Fibroblast of the aortic adventitia (primary cell): ENCODE measurements around the gene SYCE1L. TPM values are rescaled to one million over a fixed set of nuclear protein-coding genes. Genes with fewer than 3 reads are reported as not detected.
"Not testable (repeated sequence)": the region's sequence is repeated elsewhere in the genome, so short reads cannot be mapped to it uniquely, and the experiment has no call there.

Source experiments
- DNase-seq: peaks from one replicate; pipeline ENCODE4 v3.0.0-alpha.2; 2010; ENCODE audit warnings: low read depth
- H3K4me3 ChIP-seq: 2 replicates; pipeline ENCODE4 v1.5.1; 2011; ENCODE audit warnings: low read depth, mild to moderate bottlenecking, control low read depth, low read length, moderate library complexity
- total RNA-seq: library from RNA; depleted of rRNA; stranded (reverse); fragments of >200 nt; gene quantifications from 2 replicates; pipeline ENCODE4 v1.2.3, GENCODE V29; 2012; ENCODE audit warnings: low replicate concordance
- TF ChIP-seq, protein P1 (sequence below): IDR thresholded peaks from 2 replicates; pipeline ENCODE4 v1.5.1; 2011; ENCODE audit warnings: mild to moderate bottlenecking, low read length, control low read depth, inconsistent platforms; ENCODE audit not compliant: insufficient read depth

SYCE1L gene
- total RNA-seq, 1 donor, result 0.09 TPM

- TF ChIP-seq, protein P1, sequence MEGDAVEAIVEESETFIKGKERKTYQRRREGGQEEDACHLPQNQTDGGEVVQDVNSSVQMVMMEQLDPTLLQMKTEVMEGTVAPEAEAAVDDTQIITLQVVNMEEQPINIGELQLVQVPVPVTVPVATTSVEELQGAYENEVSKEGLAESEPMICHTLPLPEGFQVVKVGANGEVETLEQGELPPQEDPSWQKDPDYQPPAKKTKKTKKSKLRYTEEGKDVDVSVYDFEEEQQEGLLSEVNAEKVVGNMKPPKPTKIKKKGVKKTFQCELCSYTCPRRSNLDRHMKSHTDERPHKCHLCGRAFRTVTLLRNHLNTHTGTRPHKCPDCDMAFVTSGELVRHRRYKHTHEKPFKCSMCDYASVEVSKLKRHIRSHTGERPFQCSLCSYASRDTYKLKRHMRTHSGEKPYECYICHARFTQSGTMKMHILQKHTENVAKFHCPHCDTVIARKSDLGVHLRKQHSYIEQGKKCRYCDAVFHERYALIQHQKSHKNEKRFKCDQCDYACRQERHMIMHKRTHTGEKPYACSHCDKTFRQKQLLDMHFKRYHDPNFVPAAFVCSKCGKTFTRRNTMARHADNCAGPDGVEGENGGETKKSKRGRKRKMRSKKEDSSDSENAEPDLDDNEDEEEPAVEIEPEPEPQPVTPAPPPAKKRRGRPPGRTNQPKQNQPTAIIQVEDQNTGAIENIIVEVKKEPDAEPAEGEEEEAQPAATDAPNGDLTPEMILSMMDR, result peak; percentile 65
- no peak overlapping the region for H3K4me3 ChIP-seq
- peak; percentile 43 for DNase-seq
Measured at GRCh38 chr16:77169650-77170236, 29.5 kb upstream of the SYCE1L start.

- DNase-seq, result no peak
- H3K4me3 ChIP-seq, result no peak overlapping the region
- TF ChIP-seq, protein P1, result no peak
Measured at GRCh38 chr16:77170805-77171204, 28.4 kb upstream of the SYCE1L start.

DNA sequence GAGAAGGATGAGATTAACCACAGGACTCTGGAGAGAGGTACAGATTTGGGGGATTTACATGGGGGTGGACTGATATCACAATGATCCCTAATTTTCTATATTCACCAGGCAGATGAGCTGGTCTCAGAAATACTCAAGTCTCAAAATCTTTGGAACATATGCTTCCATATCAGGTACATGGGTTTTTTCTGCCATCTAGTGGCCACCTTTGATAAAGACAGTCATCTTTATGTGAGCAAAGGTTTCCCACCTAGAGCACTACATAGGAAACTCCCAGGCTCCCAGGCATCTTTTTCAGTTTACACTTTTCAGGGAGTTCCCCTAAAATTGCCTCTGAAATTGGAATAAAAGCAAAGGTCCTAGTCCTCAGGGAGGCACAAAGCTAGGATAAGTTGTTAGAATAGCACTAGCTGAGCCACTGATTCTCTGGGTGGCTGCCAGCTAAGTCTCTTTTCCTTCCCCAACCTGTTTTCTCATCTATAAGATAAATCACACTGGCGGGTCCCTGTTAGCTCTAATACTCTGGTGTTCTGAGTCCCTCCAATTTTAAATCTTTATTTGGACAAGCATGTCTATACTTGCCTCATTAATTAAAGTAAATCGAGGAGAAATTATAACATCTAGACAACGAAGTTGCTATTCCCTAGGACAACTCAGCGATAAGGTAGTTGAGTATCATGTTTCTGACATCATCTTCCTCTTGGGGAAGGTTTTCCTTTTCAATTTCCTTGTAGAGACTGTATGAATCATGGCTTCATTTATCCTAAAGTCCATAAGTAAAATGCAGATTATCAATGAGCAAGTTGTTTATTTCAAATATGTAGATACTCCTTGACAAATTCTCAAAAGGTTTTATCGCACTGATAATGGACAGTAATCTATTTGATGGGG, 27.2 kb upstream of the SYCE1L start:
- DNase-seq, result peak; percentile 76
- no peak overlapping the region for H3K4me3 ChIP-seq
- TF ChIP-seq, protein P1, result peak; percentile 65

GRCh38 chr16:77172951-77173350, 26.3 kb upstream of the SYCE1L start:
- TF ChIP-seq, protein P1, result no peak
- DNase-seq, result no peak
- H3K4me3 ChIP-seq, result no peak overlapping the region

GRCh38 chr16:77183137-77183536, 16.1 kb upstream of the SYCE1L start:
- TF ChIP-seq, protein P1, result no peak
- no peak overlapping the region for H3K4me3 ChIP-seq
- DNase-seq, result peak; percentile 26

- H3K4me3 ChIP-seq, DNase-seq: not testable (repeated sequence)
Measured at GRCh38 chr16:77186298-77186697, 12.9 kb upstream of the SYCE1L start.

- peak overlapping the region; percentile 99 for H3K4me3 ChIP-seq
- no peak for DNase-seq
- TF ChIP-seq, protein P1, result no peak
Measured at GRCh38 chr16:77190190-77190477, 9.1 kb upstream of the SYCE1L start.
